MM.1S (cell line): ENCODE data around the gene TMEM219.

Source experiments
- EZH2 ChIP-seq: fragments of 300-600 bp; sonication (generic); optimal IDR thresholded peaks from 2 replicates; pipeline ENCODE3; 2017; ENCODE audit warnings: low read depth, mild to moderate bottlenecking, antibody characterized with exemption, low read length, mixed read lengths
- EZH2phosphoT487 ChIP-seq: fragments of 300-600 bp; sonication (generic); IDR thresholded peaks from 2 replicates; pipeline ENCODE4 v1.6.1; 2018; ENCODE audit warnings: antibody characterized with exemption, low read length
- TF ChIP-seq, protein P1 (sequence below): fragments of 300-600 bp; sonication (generic); IDR thresholded peaks from 2 replicates; pipeline ENCODE4 v1.5.1; 2016; ENCODE audit warnings: antibody characterized with exemption, low read length, mixed read lengths

DNA sequence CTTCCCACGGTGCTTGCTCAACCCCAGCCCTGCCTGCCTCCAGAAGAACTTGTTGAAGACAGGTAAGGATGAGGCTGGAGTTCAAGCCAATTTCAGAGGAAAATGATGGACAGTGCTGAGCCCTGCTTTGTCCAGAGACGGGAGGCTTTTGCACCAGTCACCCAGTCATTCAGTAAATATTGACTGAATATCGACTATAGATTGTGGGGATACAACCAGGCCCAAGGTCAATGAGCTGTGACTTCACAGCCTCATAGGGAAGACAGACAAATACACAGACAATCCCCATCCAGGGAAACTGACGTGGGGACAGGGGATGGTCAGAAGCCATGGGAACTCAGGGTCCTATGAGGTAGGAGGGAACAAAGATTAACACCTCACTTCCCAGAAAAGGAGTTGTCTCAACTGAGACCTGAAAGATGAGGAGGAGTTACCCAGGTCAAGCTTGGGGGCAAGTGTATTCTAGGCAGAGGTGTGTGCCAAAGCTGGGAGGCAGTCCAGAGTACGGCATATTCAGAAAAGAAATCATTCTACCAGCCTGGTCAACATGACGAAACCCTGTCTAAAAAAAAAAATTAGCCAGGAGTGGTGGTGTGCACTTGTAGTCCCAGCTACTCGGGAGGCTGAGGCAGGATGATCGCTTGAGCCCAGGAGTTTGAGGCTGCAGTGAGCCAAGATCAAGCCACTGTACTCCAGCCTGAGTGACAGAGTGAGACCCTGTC lies 54.8 kb downstream of the TMEM219 start:
- no peak for TF ChIP-seq EZH2
- TF ChIP-seq, protein P1, sequence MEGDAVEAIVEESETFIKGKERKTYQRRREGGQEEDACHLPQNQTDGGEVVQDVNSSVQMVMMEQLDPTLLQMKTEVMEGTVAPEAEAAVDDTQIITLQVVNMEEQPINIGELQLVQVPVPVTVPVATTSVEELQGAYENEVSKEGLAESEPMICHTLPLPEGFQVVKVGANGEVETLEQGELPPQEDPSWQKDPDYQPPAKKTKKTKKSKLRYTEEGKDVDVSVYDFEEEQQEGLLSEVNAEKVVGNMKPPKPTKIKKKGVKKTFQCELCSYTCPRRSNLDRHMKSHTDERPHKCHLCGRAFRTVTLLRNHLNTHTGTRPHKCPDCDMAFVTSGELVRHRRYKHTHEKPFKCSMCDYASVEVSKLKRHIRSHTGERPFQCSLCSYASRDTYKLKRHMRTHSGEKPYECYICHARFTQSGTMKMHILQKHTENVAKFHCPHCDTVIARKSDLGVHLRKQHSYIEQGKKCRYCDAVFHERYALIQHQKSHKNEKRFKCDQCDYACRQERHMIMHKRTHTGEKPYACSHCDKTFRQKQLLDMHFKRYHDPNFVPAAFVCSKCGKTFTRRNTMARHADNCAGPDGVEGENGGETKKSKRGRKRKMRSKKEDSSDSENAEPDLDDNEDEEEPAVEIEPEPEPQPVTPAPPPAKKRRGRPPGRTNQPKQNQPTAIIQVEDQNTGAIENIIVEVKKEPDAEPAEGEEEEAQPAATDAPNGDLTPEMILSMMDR: no peak
- TF ChIP-seq EZH2phosphoT487: no peak
